Measurements from ENCODE around the gene CREBRF. TPM values are rescaled to one million over a fixed set of nuclear protein-coding genes. Genes with fewer than 3 reads are reported as not detected.

The CREBRF gene
- total and polyA plus RNA-seq, 2 of the 4 experiments (the other 2 are of a cell fraction) = 3.2 to 16.1 TPM

- Histone ChIP-seq H3K4ac (ENCODE audit: low read depth, low read length) (no peak overlapping the region), H4K20me1 (ENCODE audit: insufficient read depth, low read length) (no peaks in the 10 kb centered on the region), H3K23ac (ENCODE audit: low read depth, low read length) (no peak overlapping the region), H2AFZ (replicated peaks; ENCODE audit: low read length, poor library complexity) (no peak overlapping the region), H2AK5ac (ENCODE audit: low read depth, low read length) (no peak overlapping the region), H3K27me3 (ENCODE audit: control insufficient read depth, insufficient read depth, low read length) (no peaks in the 10 kb centered on the region), H3K56ac (ENCODE audit: extremely low read depth, insufficient read depth, low read length) (no peak overlapping the region), H2BK20ac (ENCODE audit: low read depth, low read length) (no peak overlapping the region), H3K9ac (ENCODE audit: low read depth, low read length) (no peak overlapping the region), H2BK120ac (ENCODE audit: low read depth, low read length) (no peak overlapping the region), H2AK9ac (replicated peaks; ENCODE audit: low read depth, low read length, poor library complexity) (no peak overlapping the region), H2BK15ac (ENCODE audit: low read depth, low read length) (no peak overlapping the region), H3K4me1 (ENCODE audit: control insufficient read depth, insufficient read depth, low read length) (no peaks in the 10 kb centered on the region), H3K18ac (ENCODE audit: low read depth, low read length) (no peak overlapping the region), H3K14ac (replicated peaks; ENCODE audit: low read depth, low read length) (no peak overlapping the region), H2BK5ac (ENCODE audit: low read depth, low read length, poor library complexity, severe bottlenecking) (no peak overlapping the region), H3K36me3 (ENCODE audit: control insufficient read depth, insufficient read depth, low read length) (no peaks in the 10 kb centered on the region), H3K9me1 (ENCODE audit: insufficient read depth, low read length) (peaks cover 4% of the 10 kb centered on the region), H3K4me2 (ENCODE audit: low read depth, low read length) (no peak overlapping the region), H3K9me3 (ENCODE audit: control insufficient read depth, insufficient read depth, low read length) (no peaks in the 10 kb centered on the region), H3K4me3 (ENCODE audit: insufficient read depth, low read depth, low read length) (no peak overlapping the region), H4K5ac (ENCODE audit: low read depth, low read length) (no peak overlapping the region), H4K91ac (ENCODE audit: insufficient read depth, low read depth, low read length) (no peak overlapping the region), H4K8ac (ENCODE audit: low read depth in 2 of 2, low read length in 2 of 2) (no peak overlapping the region), H3K27ac (ENCODE audit: insufficient read depth, low read length) (no peak overlapping the region), H3K79me1 (ENCODE audit: low read depth in 1 of 2, low read length in 2 of 2) (peaks cover 4 to 9% of the 10 kb centered on the region in 2 experiments; a peak in 3 of 4 replicates)
- in situ Hi-C loops (cut with MboI; ENCODE audit: low sequenced_read_pairs) = loop anchor here (5.0 to 10.0 kb wide), 2 partner anchors 158 to 436 kb away; partner anchors contain the start of gene ATP6V0E1
- intact Hi-C loops (cut with micrococcal nuclease) = loop anchor here (5.0 kb wide), 2 partner anchors 68 to 433 kb away; no protein-coding TSS in a partner anchor
- dilution Hi-C loops (cut with HindIII; ENCODE audit: low sequenced_read_pairs, unreplicated experiment) = no loop called here
- ATAC-seq (ENCODE audit: low read depth) (no peak), DNase-seq (no peak)
- POLR2A ChIA-PET (ENCODE audit: unreplicated experiment) = no interaction called here
- no peak for TF ChIP-seq MAZ (IDR thresholded peaks at IDR 0.05; ENCODE audit: borderline replicate concordance, low read depth, low read length)
- no peak for TF ChIP-seq CEBPB (IDR thresholded peaks at IDR 0.05; ENCODE audit: low read depth, low read length)
- no peak for TF ChIP-seq RCOR1 (IDR thresholded peaks at IDR 0.05; ENCODE audit: insufficient replicate concordance, low read length)
- TF ChIP-seq BHLHE40 (IDR thresholded peaks at IDR 0.05; ENCODE audit: low read depth, low read length) = no peak
- TF ChIP-seq CHD1 (IDR thresholded peaks at IDR 0.05; ENCODE audit: low read depth, low read length) = no peak
- TF ChIP-seq RAD21 (IDR thresholded peaks at IDR 0.05; ENCODE audit: low read length) = no peak
- no peak for TF ChIP-seq RFX5 (IDR thresholded peaks at IDR 0.05; ENCODE audit: low read depth, low read length)
- no peak for TF ChIP-seq ELK1 (IDR thresholded peaks at IDR 0.05; ENCODE audit: borderline replicate concordance, low read depth, low read length)
- TF ChIP-seq MXI1 (IDR thresholded peaks at IDR 0.05; ENCODE audit: borderline replicate concordance, low read depth, low read length) = no peak
- TF ChIP-seq MAFK (IDR thresholded peaks at IDR 0.05; ENCODE audit: low read depth, low read length) = no peak
- no peak for TF ChIP-seq FOS (IDR thresholded peaks at IDR 0.05; ENCODE audit: low read depth, low read length)
- TF ChIP-seq POLR2A (IDR thresholded peaks at IDR 0.05; ENCODE audit: low read depth, low read length) = no peak
- TF ChIP-seq CTCF (conservative IDR thresholded peaks at IDR 0.05; ENCODE audit: low read depth, low read length) = no peak
- no peak for TF ChIP-seq SMC3 (IDR thresholded peaks at IDR 0.05; ENCODE audit: low read depth, low read length)
- no peak for TF ChIP-seq USF2 (IDR thresholded peaks at IDR 0.05; ENCODE audit: low read depth, low read length)
- TF ChIP-seq NFE2L2 (IDR thresholded peaks at IDR 0.05; ENCODE audit: low read depth, low read length) = no peak
- no TSS peak for BruUV-seq (replicated peaks)
- CTCF ChIA-PET = interaction anchor here (0.6 to 1.4 kb wide), 2 partner anchors 11 to 163 kb away, joined by 3 read pairs; no protein-coding TSS in a partner anchor
- 75% methylated on average over 1 of the region's 4 CpGs; no CpG with 5 or more reads in 1 of the 2 experiments for WGBS, 2 experiments (ENCODE audit: extremely low coverage in 2 of 2, insufficient read length in 1 of 2)
Observed at GRCh38 chr5:173140769-173141168, 84.6 kb downstream of the CREBRF start.

All from IMR-90 (cell line).